ENCODE measurements around the gene B4GALT2. TPM values are rescaled to one million over a fixed set of nuclear protein-coding genes. Genes with fewer than 3 reads are reported as not detected.

The B4GALT2 gene
- total RNA-seq, 1 experiment from 2014 or later, result 66.2 TPM

DNA sequence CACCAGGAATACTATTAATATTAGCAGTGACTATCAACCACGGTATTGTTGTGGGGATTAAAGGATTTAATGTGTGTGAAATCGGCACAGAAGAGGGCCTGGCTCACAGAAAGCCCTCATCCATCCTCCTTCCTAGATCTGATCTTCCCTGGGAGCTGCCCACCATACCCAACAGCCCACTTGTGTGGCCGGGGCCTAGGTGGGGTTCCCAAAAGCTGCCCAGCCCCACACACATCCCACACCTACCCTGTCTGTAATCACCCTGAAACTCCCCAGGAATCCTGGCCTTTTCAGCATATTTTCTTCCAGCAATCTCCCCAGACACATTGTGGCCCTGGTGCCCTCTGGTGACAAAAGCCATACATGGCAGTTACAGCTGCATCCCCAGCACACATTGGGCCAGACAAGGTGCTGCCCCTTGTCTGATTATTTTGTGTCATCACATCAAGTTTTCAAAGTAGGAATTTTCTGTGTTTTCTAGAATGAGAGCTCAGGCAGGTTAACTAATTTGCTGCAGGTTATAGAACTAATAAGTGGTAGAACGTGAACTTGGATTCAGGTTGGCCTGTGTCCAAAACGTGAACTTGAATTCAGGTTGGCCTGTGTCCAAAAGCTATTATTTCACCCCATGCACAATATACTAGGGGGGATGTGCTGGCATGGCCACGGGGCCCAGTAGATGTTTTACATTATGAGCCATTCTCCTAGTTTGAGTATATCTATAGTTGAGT, 57.6 kb downstream of the B4GALT2 start:
- ChIA-PET CTCF (interaction anchor here (0.6 to 2.5 kb wide), 6 partner anchors 12 to 274 kb away, joined by 3 to 25 read pairs (median 4); no protein-coding TSS in a partner anchor), POLR2A (ENCODE audit: unreplicated experiment) (no interaction called here)
- TF ChIP-seq, protein P1, sequence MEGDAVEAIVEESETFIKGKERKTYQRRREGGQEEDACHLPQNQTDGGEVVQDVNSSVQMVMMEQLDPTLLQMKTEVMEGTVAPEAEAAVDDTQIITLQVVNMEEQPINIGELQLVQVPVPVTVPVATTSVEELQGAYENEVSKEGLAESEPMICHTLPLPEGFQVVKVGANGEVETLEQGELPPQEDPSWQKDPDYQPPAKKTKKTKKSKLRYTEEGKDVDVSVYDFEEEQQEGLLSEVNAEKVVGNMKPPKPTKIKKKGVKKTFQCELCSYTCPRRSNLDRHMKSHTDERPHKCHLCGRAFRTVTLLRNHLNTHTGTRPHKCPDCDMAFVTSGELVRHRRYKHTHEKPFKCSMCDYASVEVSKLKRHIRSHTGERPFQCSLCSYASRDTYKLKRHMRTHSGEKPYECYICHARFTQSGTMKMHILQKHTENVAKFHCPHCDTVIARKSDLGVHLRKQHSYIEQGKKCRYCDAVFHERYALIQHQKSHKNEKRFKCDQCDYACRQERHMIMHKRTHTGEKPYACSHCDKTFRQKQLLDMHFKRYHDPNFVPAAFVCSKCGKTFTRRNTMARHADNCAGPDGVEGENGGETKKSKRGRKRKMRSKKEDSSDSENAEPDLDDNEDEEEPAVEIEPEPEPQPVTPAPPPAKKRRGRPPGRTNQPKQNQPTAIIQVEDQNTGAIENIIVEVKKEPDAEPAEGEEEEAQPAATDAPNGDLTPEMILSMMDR (conservative IDR thresholded peaks at IDR 0.05), result peak; percentile 89
- no peak for TF ChIP-seq EZH2 (IDR thresholded peaks at IDR 0.05; ENCODE audit: low read depth)
- Histone ChIP-seq H4K20me1 (ENCODE audit: insufficient read depth) (no peaks in the 10 kb centered on the region), H3K36me3 (ENCODE audit: low read depth) (no peaks in the 10 kb centered on the region), H3K4me1 (replicated peaks; ENCODE audit: insufficient read depth) (peaks cover 27% of the 10 kb centered on the region), H2AFZ (no peak overlapping the region), H3K9me2 (ENCODE audit: insufficient read depth) (no peaks in the 10 kb centered on the region), H3K27ac (peak overlapping the region; percentile 20; the same call in 1 of the 2 replicates), H3K4me2 (no peak overlapping the region), H3K9me3 (ENCODE audit: insufficient read depth, low read depth) (no peaks in the 10 kb centered on the region), H3F3A (ENCODE audit: insufficient read depth, low read depth) (peaks cover 31% of the 10 kb centered on the region; the same call in 1 of the 2 replicates), H3K27me3 (ENCODE audit: insufficient read depth, low read depth) (no peaks in the 10 kb centered on the region), H3K79me2 (ENCODE audit: low read depth) (no peaks in the 10 kb centered on the region), H3K4me3 (no peak overlapping the region)
- intact Hi-C loops (cut with micrococcal nuclease; ENCODE audit: unreplicated experiment), result loop anchor here (1.0 to 10.0 kb wide), 6 partner anchors 31 to 768 kb away; partner anchors contain the start of genes BTBD19, DYNLT4, HYI and PLK3
- peak; percentile 59 to 77 for DNase-seq
- BruUV-seq (replicated peaks), result no TSS peak

DNA sequence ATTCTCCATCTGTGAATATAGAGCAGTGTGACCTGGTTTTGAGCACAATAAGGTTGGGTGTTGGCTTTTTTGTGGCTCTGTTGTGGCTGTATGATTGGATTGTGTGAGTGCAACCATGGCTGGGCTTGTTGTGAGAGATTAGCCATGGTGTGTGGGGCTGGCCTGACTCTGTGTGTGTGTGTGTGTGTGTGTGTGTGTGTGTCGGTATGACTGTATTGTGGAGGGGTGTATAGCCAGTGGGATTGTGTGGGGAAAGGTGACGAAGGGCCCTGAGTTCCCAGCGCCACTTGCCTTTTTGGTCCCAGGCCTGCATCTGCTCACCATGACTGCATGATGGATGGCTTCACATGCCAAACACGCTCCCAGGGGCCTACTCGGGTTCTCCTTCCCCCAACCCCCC, 58.1 kb downstream of the B4GALT2 start:
- TF ChIP-seq EZH2 (IDR thresholded peaks at IDR 0.05; ENCODE audit: low read depth), result no peak
- TF ChIP-seq, protein P1 (conservative IDR thresholded peaks at IDR 0.05), result no peak
- H3K27ac ChIP-seq, result no peak overlapping the region
- ChIA-PET POLR2A (ENCODE audit: unreplicated experiment) (no interaction called here), CTCF (interaction anchor here (0.6 to 2.5 kb wide), 7 partner anchors 11 to 274 kb away, joined by 3 to 25 read pairs (median 4); no protein-coding TSS in a partner anchor)
- peaks cover 26% of the 10 kb centered on the region; the same call in 1 of the 2 replicates for H3F3A ChIP-seq (ENCODE audit: insufficient read depth, low read depth)
- H3K4me1 ChIP-seq (replicated peaks; ENCODE audit: insufficient read depth), result peaks cover 25% of the 10 kb centered on the region
- no peaks in the 10 kb centered on the region for H4K20me1 ChIP-seq (ENCODE audit: insufficient read depth)
- no peaks in the 10 kb centered on the region for H3K9me2 ChIP-seq (ENCODE audit: insufficient read depth)
- intact Hi-C loops (cut with micrococcal nuclease; ENCODE audit: unreplicated experiment), result loop anchor here (5.0 to 10.0 kb wide), 4 partner anchors 182 to 768 kb away; partner anchors contain the start of genes BTBD19, DYNLT4, HYI and PLK3
- no peaks in the 10 kb centered on the region for H3K9me3 ChIP-seq (ENCODE audit: insufficient read depth, low read depth)
- no peak for DNase-seq
- no TSS peak for BruUV-seq (replicated peaks)
- no peaks in the 10 kb centered on the region for H3K36me3 ChIP-seq (ENCODE audit: low read depth)
- no peak overlapping the region for H3K4me2 ChIP-seq
- H3K27me3 ChIP-seq (ENCODE audit: insufficient read depth, low read depth), result no peaks in the 10 kb centered on the region
- H3K4me3 ChIP-seq, result no peak overlapping the region
- no peak overlapping the region for H2AFZ ChIP-seq
- H3K79me2 ChIP-seq (ENCODE audit: low read depth), result no peaks in the 10 kb centered on the region

DNA sequence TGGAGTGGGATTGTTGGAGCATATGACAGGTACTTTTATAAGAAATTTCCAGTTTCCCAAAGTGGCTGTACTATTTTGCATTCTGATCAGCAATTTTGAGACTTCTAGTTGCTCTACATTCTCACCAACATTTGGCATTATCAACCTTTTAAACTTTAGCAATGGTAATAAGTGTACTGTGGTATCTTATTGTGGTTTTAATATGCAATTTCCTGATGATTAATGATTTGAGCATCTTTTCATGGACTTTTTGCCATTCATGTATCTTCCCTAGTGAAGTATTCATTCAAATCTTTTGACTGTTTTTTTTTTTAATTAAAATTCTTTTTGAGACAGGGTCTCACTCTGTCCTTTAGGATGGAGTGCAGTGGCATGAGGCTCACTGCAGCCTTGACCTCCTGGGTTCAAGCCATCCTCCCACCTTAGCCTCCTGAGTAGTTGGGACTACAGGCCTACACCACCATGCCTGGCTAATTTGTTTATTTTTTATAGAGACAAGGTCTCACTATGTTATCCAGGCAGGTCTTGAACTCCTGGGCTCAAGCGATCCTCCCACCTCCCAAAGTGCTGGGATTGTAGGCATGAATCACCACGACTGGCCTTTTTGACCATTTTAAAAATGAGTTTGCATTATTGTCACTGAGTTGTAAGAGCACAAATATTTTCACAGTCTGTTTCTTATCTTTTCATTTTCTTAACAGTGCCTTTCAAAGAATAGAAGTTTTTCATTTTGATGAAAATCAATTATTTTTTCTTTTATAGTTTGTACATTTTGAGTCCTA, 60.1 kb downstream of the B4GALT2 start:
- Histone ChIP-seq H3K36me3 (ENCODE audit: low read depth) (no peaks in the 10 kb centered on the region), H4K20me1 (ENCODE audit: insufficient read depth) (no peaks in the 10 kb centered on the region), H3K4me3 (no peak overlapping the region), H3K4me1 (replicated peaks; ENCODE audit: insufficient read depth) (peaks cover 41% of the 10 kb centered on the region), H3F3A (ENCODE audit: insufficient read depth, low read depth) (peaks cover 29% of the 10 kb centered on the region), H3K79me2 (ENCODE audit: low read depth) (no peaks in the 10 kb centered on the region), H2AFZ (no peak overlapping the region), H3K4me2 (no peak overlapping the region), H3K9me3 (ENCODE audit: insufficient read depth, low read depth) (no peaks in the 10 kb centered on the region), H3K9me2 (ENCODE audit: insufficient read depth) (no peaks in the 10 kb centered on the region), H3K27ac (0 out of 2 replicates have a peak overlapping the region, but pooled peaks have one; percentile 1), H3K27me3 (ENCODE audit: insufficient read depth, low read depth) (no peaks in the 10 kb centered on the region)
- DNase-seq, result peak in 1 of 2 experiments; percentile 44
- ChIA-PET CTCF (no interaction called here), POLR2A (ENCODE audit: unreplicated experiment) (no interaction called here)
- no TSS peak for BruUV-seq (replicated peaks)
- intact Hi-C loops (cut with micrococcal nuclease; ENCODE audit: unreplicated experiment), result loop anchor here (5.0 to 10.0 kb wide), 4 partner anchors 184 to 766 kb away; partner anchors contain the start of genes BTBD19, DYNLT4, HYI and PLK3
- no peak for TF ChIP-seq EZH2 (IDR thresholded peaks at IDR 0.05; ENCODE audit: low read depth)
- TF ChIP-seq, protein P1 (conservative IDR thresholded peaks at IDR 0.05), result no peak
